GM12874 (cell line): ENCODE results near the gene VTI1A.

Experiments used
- TF ChIP-seq, protein P1 (sequence below): IDR thresholded peaks from 2 replicates; pipeline ENCODE4 v1.5.1; 2011; ENCODE audit warnings: low read depth, mild to moderate bottlenecking, control low read depth, low read length, moderate library complexity; ENCODE audit not compliant: insufficient read depth

VTI1A gene

GRCh38 chr10:112771733-112772132, 324.7 kb downstream of the VTI1A start:
- TF ChIP-seq, protein P1, sequence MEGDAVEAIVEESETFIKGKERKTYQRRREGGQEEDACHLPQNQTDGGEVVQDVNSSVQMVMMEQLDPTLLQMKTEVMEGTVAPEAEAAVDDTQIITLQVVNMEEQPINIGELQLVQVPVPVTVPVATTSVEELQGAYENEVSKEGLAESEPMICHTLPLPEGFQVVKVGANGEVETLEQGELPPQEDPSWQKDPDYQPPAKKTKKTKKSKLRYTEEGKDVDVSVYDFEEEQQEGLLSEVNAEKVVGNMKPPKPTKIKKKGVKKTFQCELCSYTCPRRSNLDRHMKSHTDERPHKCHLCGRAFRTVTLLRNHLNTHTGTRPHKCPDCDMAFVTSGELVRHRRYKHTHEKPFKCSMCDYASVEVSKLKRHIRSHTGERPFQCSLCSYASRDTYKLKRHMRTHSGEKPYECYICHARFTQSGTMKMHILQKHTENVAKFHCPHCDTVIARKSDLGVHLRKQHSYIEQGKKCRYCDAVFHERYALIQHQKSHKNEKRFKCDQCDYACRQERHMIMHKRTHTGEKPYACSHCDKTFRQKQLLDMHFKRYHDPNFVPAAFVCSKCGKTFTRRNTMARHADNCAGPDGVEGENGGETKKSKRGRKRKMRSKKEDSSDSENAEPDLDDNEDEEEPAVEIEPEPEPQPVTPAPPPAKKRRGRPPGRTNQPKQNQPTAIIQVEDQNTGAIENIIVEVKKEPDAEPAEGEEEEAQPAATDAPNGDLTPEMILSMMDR = no peak

DNA sequence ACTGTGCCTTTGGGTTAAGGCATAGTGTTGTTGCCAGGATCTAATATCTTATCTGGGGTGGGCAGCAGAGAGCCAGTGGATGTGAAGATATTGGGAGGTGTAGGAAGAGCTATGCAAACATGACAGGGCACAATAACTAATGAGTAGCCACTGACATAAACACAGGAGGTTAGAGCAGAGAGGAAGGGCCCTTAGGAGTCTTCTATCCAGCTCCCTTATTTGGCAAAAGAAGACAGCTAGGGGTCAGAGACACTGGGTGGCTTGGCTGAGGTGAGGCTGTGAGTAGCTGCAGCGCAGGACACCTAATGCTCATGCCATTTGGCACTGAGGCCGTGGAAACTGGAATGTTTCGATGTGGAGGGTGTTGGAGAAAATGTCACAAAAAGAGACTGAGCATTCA, 326.8 kb downstream of the VTI1A start:
- TF ChIP-seq, protein P1 = no peak

DNA sequence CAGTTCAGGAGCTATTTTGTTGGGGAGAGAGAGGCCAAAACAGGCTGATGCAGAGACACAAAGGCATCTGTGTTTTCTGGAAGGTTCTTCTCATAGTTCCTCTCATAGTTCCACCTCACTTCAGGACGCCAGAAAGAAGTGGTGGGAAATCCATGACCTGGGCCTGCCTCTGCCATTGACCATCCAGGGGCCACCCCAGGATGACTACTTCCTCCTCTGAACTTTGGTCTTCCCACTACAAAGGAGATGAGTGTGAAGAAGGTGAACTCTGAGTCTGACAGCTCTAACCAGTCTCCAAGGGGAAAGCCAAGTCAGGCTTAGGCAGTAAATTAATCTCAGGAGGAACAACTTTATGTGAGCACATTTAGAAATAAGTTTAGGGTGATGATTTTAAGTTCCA, 327.2 kb downstream of the VTI1A start:
- TF ChIP-seq, protein P1 = no peak

DNA sequence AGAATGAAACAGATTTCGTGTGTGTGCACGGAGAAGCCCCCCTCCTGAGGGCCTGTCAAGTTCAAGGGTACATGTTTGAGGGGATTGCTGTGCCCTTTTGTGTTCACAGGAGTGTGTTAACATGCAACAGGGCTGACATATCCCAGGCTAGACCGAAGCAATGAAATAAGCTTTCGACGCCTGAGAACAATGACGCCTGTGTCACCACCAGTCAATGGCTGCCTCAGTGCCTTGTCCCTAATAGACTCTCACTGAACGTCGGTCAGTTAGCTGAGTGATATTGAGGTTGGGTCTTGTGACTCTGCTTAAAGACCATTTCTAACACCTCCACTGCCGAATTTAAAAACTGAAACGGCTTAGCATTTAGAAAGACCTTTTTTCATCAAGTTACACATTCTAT, 327.8 kb downstream of the VTI1A start:
- TF ChIP-seq, protein P1 = no peak

DNA sequence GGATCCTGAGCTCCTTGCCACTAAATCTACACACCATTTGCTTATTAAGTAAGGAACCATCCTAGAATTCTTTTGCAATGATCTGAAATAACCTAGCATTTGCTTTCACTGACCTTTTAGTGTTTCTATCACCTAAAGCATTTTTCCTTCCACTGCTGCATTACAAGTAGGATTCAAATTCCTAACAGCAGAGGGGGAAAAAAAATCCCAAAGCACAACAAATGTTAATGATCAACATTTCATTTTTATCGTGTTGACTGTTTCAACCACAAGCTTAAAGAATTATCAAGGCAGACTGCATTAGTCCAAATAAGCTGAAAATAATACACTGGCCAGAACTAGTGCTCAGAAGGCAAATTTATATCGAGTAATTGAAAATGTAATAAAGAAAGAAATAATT, 328.4 kb downstream of the VTI1A start:
- TF ChIP-seq, protein P1 = no peak

DNA sequence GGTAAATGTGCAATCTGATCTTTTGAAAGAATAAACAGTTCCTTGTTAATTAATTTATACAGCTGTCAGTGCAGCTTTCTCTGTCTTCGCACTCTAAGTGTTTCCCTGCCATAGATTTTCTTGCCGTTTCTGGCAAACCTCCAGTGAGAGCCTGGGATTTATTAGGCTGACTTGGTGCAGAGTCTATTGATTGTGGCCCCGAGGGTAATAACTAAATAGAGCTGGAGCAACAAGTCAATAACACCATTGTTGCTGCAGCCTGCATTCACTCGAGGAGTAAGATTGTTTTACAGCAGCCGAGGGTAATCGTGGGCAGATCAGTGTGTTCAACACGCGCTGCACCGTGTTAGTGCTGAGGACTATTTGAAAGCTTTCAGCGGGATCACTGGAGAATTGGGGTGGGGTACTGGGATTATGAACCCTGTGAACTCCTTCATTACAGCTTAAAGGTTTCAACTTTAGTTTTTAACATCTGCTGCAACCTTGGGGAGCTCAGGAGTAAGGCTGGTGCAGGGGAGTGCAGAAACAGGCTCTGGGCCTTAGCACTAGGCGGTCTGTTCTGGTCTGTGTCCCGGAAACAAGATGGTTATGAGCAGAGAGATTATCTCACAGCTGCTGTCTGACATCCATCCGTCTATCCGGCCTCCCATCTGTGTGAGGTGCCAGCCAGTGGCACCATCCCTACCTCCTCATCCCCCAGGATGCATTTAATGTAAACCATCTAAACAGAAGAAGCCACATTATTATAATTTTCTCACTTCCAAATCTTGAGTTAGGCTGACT, 329.1 kb downstream of the VTI1A start:
- TF ChIP-seq, protein P1 = no peak

DNA sequence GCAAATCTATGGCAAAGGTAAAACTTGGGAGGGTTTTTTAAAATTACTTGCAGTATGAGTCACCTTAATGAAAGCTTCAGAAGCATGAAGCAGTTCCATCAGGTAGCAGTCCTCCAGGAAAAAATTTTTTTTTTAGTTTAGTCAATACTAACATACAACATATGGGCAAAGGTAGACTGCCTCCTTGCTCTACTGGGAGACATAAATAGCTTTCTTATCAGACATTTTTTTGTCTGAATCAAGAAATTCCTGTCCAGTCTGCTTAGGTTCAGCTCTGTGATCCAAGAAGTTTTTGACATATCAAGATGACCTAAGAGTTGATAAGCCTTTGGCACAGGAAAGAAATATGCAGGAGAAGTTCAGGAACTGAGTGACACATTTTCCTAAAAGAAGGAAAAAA, 331.6 kb downstream of the VTI1A start:
- TF ChIP-seq, protein P1 = no peak
